ENCODE data around the gene DCUN1D4.
"Not testable (repeated sequence)": the region's sequence is repeated elsewhere in the genome, so short reads cannot be mapped to it uniquely, and the experiment has no call there.

Gene DCUN1D4

GRCh38 chr4:51918251-51918650, 75.3 kb downstream of the DCUN1D4 start:
- no peak overlapping the region for H3K9ac ChIP-seq (ENCODE audit: low read depth in 1 of 2, low read length in 2 of 2)
- H3K36me3 ChIP-seq (ENCODE audit: control insufficient read depth in 1 of 2, insufficient read depth in 2 of 2, low read length in 2 of 2) = peaks cover 4 to 13% of the 10 kb centered on the region in 2 donors
- H3K4me3 ChIP-seq (ENCODE audit: low read depth in 1 of 2, low read length in 2 of 2) = no peak overlapping the region
- no peaks in the 10 kb centered on the region for H3K4me1 ChIP-seq (ENCODE audit: control insufficient read depth in 1 of 2, insufficient read depth in 2 of 2, low read length in 2 of 2)
- no peaks in the 10 kb centered on the region for H3K27me3 ChIP-seq (ENCODE audit: control insufficient read depth in 1 of 2, insufficient read depth in 2 of 2, low read length in 2 of 2)
- no peaks in the 10 kb centered on the region for H3K9me3 ChIP-seq (ENCODE audit: control insufficient read depth in 1 of 2, low read length in 2 of 2)
- no peak overlapping the region for H3K27ac ChIP-seq (ENCODE audit: low read depth, low read length)

GRCh38 chr4:51923343-51923742, 80.4 kb downstream of the DCUN1D4 start:
- Histone ChIP-seq H3K27me3 (ENCODE audit: control insufficient read depth in 1 of 2, insufficient read depth in 2 of 2, low read length in 2 of 2) (no peaks in the 10 kb centered on the region), H3K9ac (ENCODE audit: low read depth in 1 of 2, low read length in 2 of 2) (no peak overlapping the region), H3K27ac (ENCODE audit: low read depth, low read length) (no peak overlapping the region), H3K36me3 (ENCODE audit: control insufficient read depth in 1 of 2, insufficient read depth in 2 of 2, low read length in 2 of 2) (no peaks in the 10 kb centered on the region), H3K9me3 (ENCODE audit: control insufficient read depth in 1 of 2, low read length in 2 of 2) (no peaks in the 10 kb centered on the region), H3K4me1 (ENCODE audit: control insufficient read depth in 1 of 2, insufficient read depth in 2 of 2, low read length in 2 of 2) (no peaks in the 10 kb centered on the region), H3K4me3 (ENCODE audit: low read depth in 1 of 2, low read length in 2 of 2) (no peak overlapping the region)

DNA sequence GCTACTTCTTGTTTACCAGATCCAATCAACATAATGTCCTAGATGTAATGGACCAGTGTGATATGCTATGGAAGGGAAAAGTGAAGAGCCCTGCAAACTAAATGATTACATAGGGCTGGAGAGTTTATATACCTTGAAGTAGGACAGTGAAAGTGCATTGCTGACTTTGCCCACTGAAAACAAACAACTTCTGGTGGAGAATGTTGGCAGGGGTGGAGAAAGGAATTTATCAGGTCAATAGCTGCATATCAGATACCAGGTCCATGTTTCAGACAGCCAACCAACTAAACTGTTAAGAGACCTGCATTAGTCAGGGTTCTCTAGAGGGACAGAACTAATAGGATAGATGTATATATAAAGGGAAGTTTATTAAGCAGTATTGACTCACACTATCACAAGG, 82.4 kb downstream of the DCUN1D4 start:
- no peaks in the 10 kb centered on the region for H3K9me3 ChIP-seq (ENCODE audit: control insufficient read depth in 1 of 2, low read length in 2 of 2)
- H3K4me1 ChIP-seq (ENCODE audit: control insufficient read depth in 1 of 2, insufficient read depth in 2 of 2, low read length in 2 of 2) = no peaks in the 10 kb centered on the region
- H3K27me3 ChIP-seq (ENCODE audit: control insufficient read depth in 1 of 2, insufficient read depth in 2 of 2, low read length in 2 of 2) = no peaks in the 10 kb centered on the region
- no peak overlapping the region for H3K27ac ChIP-seq (ENCODE audit: low read depth, low read length)
- no peak overlapping the region for H3K9ac ChIP-seq (ENCODE audit: low read depth in 1 of 2, low read length in 2 of 2)
- H3K36me3 ChIP-seq (ENCODE audit: control insufficient read depth in 1 of 2, insufficient read depth in 2 of 2, low read length in 2 of 2) = no peaks in the 10 kb centered on the region
- no peak overlapping the region for H3K4me3 ChIP-seq (ENCODE audit: low read depth in 1 of 2, low read length in 2 of 2)

GRCh38 chr4:51930557-51930956, 87.6 kb downstream of the DCUN1D4 start:
- H3K27ac ChIP-seq (ENCODE audit: low read depth, low read length) = no peak overlapping the region
- H3K27me3 ChIP-seq (ENCODE audit: control insufficient read depth in 1 of 2, insufficient read depth in 2 of 2, low read length in 2 of 2) = no peaks in the 10 kb centered on the region
- H3K4me3 ChIP-seq (ENCODE audit: low read depth in 1 of 2, low read length in 2 of 2) = no peak overlapping the region
- no peaks in the 10 kb centered on the region for H3K9me3 ChIP-seq (ENCODE audit: control insufficient read depth in 1 of 2, low read length in 2 of 2)
- H3K9ac ChIP-seq (ENCODE audit: low read depth in 1 of 2, low read length in 2 of 2) = no peak overlapping the region
- H3K36me3 ChIP-seq (ENCODE audit: control insufficient read depth in 1 of 2, insufficient read depth in 2 of 2, low read length in 2 of 2) = no peaks in the 10 kb centered on the region
- no peaks in the 10 kb centered on the region for H3K4me1 ChIP-seq (ENCODE audit: control insufficient read depth in 1 of 2, insufficient read depth in 2 of 2, low read length in 2 of 2)

DNA sequence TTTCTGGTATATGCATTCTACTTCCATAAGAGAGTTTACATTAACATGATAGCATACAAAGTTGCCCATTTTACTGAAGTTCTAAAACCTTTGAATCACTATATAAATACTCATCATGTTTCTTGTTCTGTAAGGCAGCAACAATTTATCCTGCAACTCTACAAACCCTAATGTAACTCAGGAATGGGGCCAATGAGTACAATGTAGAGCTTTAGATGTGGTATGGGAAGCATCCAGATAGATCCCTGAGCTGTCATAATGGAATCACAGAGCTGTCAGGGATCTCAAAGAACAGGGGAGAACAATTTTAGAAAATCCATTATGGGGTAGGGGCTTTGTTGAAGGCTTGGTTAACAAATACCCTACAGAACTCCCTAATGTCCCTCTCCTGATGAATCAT, 88.5 kb downstream of the DCUN1D4 start:
- Histone ChIP-seq H3K9ac (ENCODE audit: low read depth in 1 of 2, low read length in 2 of 2) (no peak overlapping the region), H3K9me3 (ENCODE audit: control insufficient read depth in 1 of 2, low read length in 2 of 2) (no peaks in the 10 kb centered on the region), H3K4me1 (ENCODE audit: control insufficient read depth in 1 of 2, insufficient read depth in 2 of 2, low read length in 2 of 2) (no peaks in the 10 kb centered on the region), H3K4me3 (ENCODE audit: low read depth in 1 of 2, low read length in 2 of 2) (no peak overlapping the region), H3K36me3 (ENCODE audit: control insufficient read depth in 1 of 2, insufficient read depth in 2 of 2, low read length in 2 of 2) (no peaks in the 10 kb centered on the region), H3K27ac (ENCODE audit: low read depth, low read length) (no peak overlapping the region), H3K27me3 (ENCODE audit: control insufficient read depth in 1 of 2, insufficient read depth in 2 of 2, low read length in 2 of 2) (no peaks in the 10 kb centered on the region)

GRCh38 chr4:51932261-51932660, 89.3 kb downstream of the DCUN1D4 start:
- H3K9ac ChIP-seq (ENCODE audit: low read depth in 1 of 2, low read length in 2 of 2) = no peak overlapping the region
- no peak overlapping the region for H3K4me3 ChIP-seq (ENCODE audit: low read depth in 1 of 2, low read length in 2 of 2)
- no peaks in the 10 kb centered on the region for H3K36me3 ChIP-seq (ENCODE audit: control insufficient read depth in 1 of 2, insufficient read depth in 2 of 2, low read length in 2 of 2)
- no peaks in the 10 kb centered on the region for H3K9me3 ChIP-seq (ENCODE audit: control insufficient read depth in 1 of 2, low read length in 2 of 2)
- no peak overlapping the region for H3K27ac ChIP-seq (ENCODE audit: low read depth, low read length)
- H3K27me3 ChIP-seq (ENCODE audit: control insufficient read depth in 1 of 2, insufficient read depth in 2 of 2, low read length in 2 of 2) = no peaks in the 10 kb centered on the region
- no peaks in the 10 kb centered on the region for H3K4me1 ChIP-seq (ENCODE audit: control insufficient read depth in 1 of 2, insufficient read depth in 2 of 2, low read length in 2 of 2)

DNA sequence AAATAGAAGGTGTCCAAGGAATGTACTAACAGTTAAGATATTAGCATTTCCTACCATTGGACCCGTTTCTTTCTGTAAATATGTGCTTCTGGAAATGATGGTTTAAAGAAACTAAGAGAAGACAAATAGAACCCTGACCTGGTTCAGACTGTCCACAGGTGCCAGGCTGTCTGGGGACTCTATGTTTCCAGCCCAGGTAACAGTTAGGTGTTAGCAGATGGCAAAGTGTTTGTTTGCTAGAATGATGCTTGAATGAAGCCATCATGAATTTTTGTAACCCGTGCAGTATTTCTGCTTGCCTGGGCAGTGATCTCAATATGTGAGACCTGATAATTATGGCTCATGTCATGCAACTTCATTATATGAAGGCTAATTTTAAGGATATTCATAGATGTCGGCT, 89.7 kb downstream of the DCUN1D4 start:
- no peak overlapping the region for H3K9ac ChIP-seq (ENCODE audit: low read depth in 1 of 2, low read length in 2 of 2)
- no peaks in the 10 kb centered on the region for H3K9me3 ChIP-seq (ENCODE audit: control insufficient read depth in 1 of 2, low read length in 2 of 2)
- H3K27ac ChIP-seq (ENCODE audit: low read depth, low read length) = no peak overlapping the region
- H3K4me1 ChIP-seq (ENCODE audit: control insufficient read depth in 1 of 2, insufficient read depth in 2 of 2, low read length in 2 of 2) = no peaks in the 10 kb centered on the region
- H3K27me3 ChIP-seq (ENCODE audit: control insufficient read depth in 1 of 2, insufficient read depth in 2 of 2, low read length in 2 of 2) = no peaks in the 10 kb centered on the region
- H3K4me3 ChIP-seq (ENCODE audit: low read depth in 1 of 2, low read length in 2 of 2) = no peak overlapping the region
- no peaks in the 10 kb centered on the region for H3K36me3 ChIP-seq (ENCODE audit: control insufficient read depth in 1 of 2, insufficient read depth in 2 of 2, low read length in 2 of 2)

GRCh38 chr4:51940460-51940859, 97.5 kb downstream of the DCUN1D4 start:
- not testable (repeated sequence) for H3K4me3 ChIP-seq (ENCODE audit: low read depth in 1 of 2, low read length in 2 of 2); H3K36me3 ChIP-seq (ENCODE audit: control insufficient read depth in 1 of 2, insufficient read depth in 2 of 2, low read length in 2 of 2); H3K4me1 ChIP-seq (ENCODE audit: control insufficient read depth in 1 of 2, insufficient read depth in 2 of 2, low read length in 2 of 2); H3K27ac ChIP-seq (ENCODE audit: low read depth, low read length); H3K9me3 ChIP-seq (ENCODE audit: control insufficient read depth in 1 of 2, low read length in 2 of 2); H3K9ac ChIP-seq (ENCODE audit: low read depth in 1 of 2, low read length in 2 of 2); H3K27me3 ChIP-seq (ENCODE audit: control insufficient read depth in 1 of 2, insufficient read depth in 2 of 2, low read length in 2 of 2)

DNA sequence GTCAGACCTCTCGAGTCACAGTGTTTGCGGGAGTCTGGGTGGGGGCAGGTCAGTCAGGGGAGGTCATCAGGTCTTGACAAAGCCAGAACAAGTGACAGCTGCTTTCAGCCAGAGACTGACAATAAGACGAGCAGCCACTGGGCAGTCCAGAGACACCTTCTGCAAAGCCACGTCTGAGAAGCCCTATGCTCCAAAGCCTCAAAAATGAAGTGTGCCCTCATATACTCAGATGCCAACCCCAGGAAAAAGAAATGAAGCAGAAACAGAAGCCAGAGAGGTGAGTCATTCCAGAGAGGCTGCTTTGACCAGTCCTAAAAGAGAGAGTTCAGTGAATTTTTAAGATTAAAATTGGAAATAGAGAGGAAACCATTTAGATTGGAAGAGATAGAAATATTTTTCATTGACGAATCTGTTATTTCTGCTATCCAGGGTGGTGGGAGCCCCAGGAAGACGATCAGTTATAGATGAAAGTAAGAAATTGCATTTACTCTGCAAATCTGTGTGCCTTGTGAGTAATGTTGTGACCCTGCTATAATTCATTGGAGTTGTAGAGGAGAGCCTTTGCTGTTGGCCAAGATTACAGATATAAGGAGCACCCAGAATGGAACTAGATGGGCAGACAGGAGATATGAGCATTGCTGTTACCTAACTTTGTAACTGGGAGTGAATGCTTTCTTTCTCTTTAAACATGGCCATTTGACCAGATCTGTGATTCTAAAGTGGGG, 99.3 kb downstream of the DCUN1D4 start:
- Histone ChIP-seq H3K9ac (ENCODE audit: low read depth in 1 of 2, low read length in 2 of 2) (no peak overlapping the region), H3K27me3 (ENCODE audit: control insufficient read depth in 1 of 2, insufficient read depth in 2 of 2, low read length in 2 of 2) (no peaks in the 10 kb centered on the region)

GRCh38 chr4:51942833-51943215, 99.9 kb downstream of the DCUN1D4 start:
- H3K36me3 ChIP-seq (ENCODE audit: control insufficient read depth in 1 of 2, insufficient read depth in 2 of 2, low read length in 2 of 2) = no peaks in the 10 kb centered on the region
- H3K27ac ChIP-seq (ENCODE audit: low read depth, low read length) = no peak overlapping the region
- no peak overlapping the region for H3K9ac ChIP-seq (ENCODE audit: low read depth in 1 of 2, low read length in 2 of 2)
- H3K9me3 ChIP-seq (ENCODE audit: control insufficient read depth in 1 of 2, low read length in 2 of 2) = no peaks in the 10 kb centered on the region
- no peaks in the 10 kb centered on the region for H3K4me1 ChIP-seq (ENCODE audit: control insufficient read depth in 1 of 2, insufficient read depth in 2 of 2, low read length in 2 of 2)
- H3K4me3 ChIP-seq (ENCODE audit: low read depth in 1 of 2, low read length in 2 of 2) = no peak overlapping the region
- no peaks in the 10 kb centered on the region for H3K27me3 ChIP-seq (ENCODE audit: control insufficient read depth in 1 of 2, insufficient read depth in 2 of 2, low read length in 2 of 2)

More for the DNA sequence above, 99.3 kb downstream of the DCUN1D4 start:
- H3K4me1 ChIP-seq (ENCODE audit: control insufficient read depth in 1 of 2, insufficient read depth in 2 of 2, low read length in 2 of 2) = no peaks in the 10 kb centered on the region
- H3K36me3 ChIP-seq (ENCODE audit: control insufficient read depth in 1 of 2, insufficient read depth in 2 of 2, low read length in 2 of 2) = no peaks in the 10 kb centered on the region
- H3K4me3 ChIP-seq (ENCODE audit: low read depth in 1 of 2, low read length in 2 of 2) = no peak overlapping the region
- H3K27ac ChIP-seq (ENCODE audit: low read depth, low read length) = no peak overlapping the region
- H3K9me3 ChIP-seq (ENCODE audit: control insufficient read depth in 1 of 2, low read length in 2 of 2) = no peaks in the 10 kb centered on the region

DNA sequence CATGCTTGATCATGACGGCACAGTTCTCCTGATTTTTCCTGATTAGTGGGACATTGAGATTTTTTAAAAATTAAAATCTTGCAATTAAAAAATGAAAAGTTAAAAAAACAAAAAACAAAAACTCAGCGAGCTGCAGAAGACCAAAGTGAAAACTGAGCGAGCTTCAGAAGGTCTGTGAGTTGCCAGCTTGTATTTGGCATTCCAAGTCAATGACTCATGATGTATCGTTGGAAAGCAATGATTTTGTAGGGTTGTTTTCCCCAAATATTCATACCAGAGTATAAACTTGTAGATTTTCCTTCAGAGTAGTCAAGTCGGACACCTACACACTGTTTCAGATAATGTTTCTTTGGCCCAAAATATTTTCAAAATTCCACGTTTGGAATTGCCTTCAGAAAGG, 100.3 kb downstream of the DCUN1D4 start:
- Histone ChIP-seq H3K27me3 (ENCODE audit: control insufficient read depth in 1 of 2, insufficient read depth in 2 of 2, low read length in 2 of 2) (no peaks in the 10 kb centered on the region), H3K4me3 (ENCODE audit: low read depth in 1 of 2, low read length in 2 of 2) (no peak overlapping the region), H3K36me3 (ENCODE audit: control insufficient read depth in 1 of 2, insufficient read depth in 2 of 2, low read length in 2 of 2) (no peaks in the 10 kb centered on the region), H3K9ac (ENCODE audit: low read depth in 1 of 2, low read length in 2 of 2) (no peak overlapping the region), H3K27ac (ENCODE audit: low read depth, low read length) (no peak overlapping the region), H3K4me1 (ENCODE audit: control insufficient read depth in 1 of 2, insufficient read depth in 2 of 2, low read length in 2 of 2) (no peaks in the 10 kb centered on the region), H3K9me3 (ENCODE audit: control insufficient read depth in 1 of 2, low read length in 2 of 2) (no peaks in the 10 kb centered on the region)
